HG02623 (cell line): ENCODE measurements around the gene HES4.

Experiments
- ATAC-seq: cut with Tn5 transposase; IDR thresholded peaks from one replicate; pipeline ENCODE4 v1.9.1; 2021; ENCODE audit warnings: moderate library complexity; ENCODE audit not compliant: unreplicated experiment

HES4 gene

GRCh38 chr1:999725-1000356 lies at the start of gene HES4:
Gene HES4, minus strand, starts transcription at chr1:1000097. Its CDS starts 124 bp downstream, at chr1:999973.
- ATAC-seq, result no peak

GRCh38 chr1:1048765-1049164 lies 48.9 kb upstream of the HES4 start:
- no peak for ATAC-seq

- ATAC-seq, result no peak
These were observed 48.1 kb upstream of the HES4 start for GRCh38 chr1:1047963-1048362.

GRCh38 chr1:1047407-1047806 lies 47.5 kb upstream of the HES4 start:
- ATAC-seq, result no peak

GRCh38 chr1:1046767-1047166 lies 46.9 kb upstream of the HES4 start:
- no peak for ATAC-seq

GRCh38 chr1:1046243-1046642 lies 46.3 kb upstream of the HES4 start:
- ATAC-seq, result no peak

GRCh38 chr1:1045129-1045528 lies 45.2 kb upstream of the HES4 start:
- no peak for ATAC-seq

- ATAC-seq, result no peak
These were observed 44.7 kb upstream of the HES4 start for GRCh38 chr1:1044455-1045078.

- ATAC-seq, result no peak
These were observed 44.0 kb upstream of the HES4 start for GRCh38 chr1:1043921-1044320.

GRCh38 chr1:1043411-1043810 lies 43.5 kb upstream of the HES4 start:
- no peak for ATAC-seq

- ATAC-seq, result no peak
These were observed 42.9 kb upstream of the HES4 start for GRCh38 chr1:1042835-1043234.

GRCh38 chr1:1041873-1042272 lies 42.0 kb upstream of the HES4 start:
- no peak for ATAC-seq

GRCh38 chr1:1041092-1041523 lies 41.2 kb upstream of the HES4 start:
- ATAC-seq, result no peak

GRCh38 chr1:1040004-1040991 lies 40.4 kb upstream of the HES4 start:
- no peak for ATAC-seq

GRCh38 chr1:1039145-1039910 lies 39.4 kb upstream of the HES4 start:
- no peak for ATAC-seq

- ATAC-seq, result no peak
These were observed 38.8 kb upstream of the HES4 start for GRCh38 chr1:1038694-1039093.

GRCh38 chr1:1037366-1038327 lies 37.8 kb upstream of the HES4 start:
- no peak for ATAC-seq

GRCh38 chr1:1035291-1035943 lies 35.5 kb upstream of the HES4 start:
- ATAC-seq, result no peak

GRCh38 chr1:1034439-1034781 lies 34.5 kb upstream of the HES4 start:
- ATAC-seq, result no peak
